HG03025 (cell line): ENCODE results near the gene MRPL12.

Source experiments
- ATAC-seq: cut with Tn5 transposase; IDR thresholded peaks from one replicate; pipeline ENCODE4 v1.9.1; 2021; ENCODE audit warnings: mild to moderate bottlenecking, moderate library complexity; ENCODE audit not compliant: unreplicated experiment, low FRiP score

MRPL12 gene

DNA sequence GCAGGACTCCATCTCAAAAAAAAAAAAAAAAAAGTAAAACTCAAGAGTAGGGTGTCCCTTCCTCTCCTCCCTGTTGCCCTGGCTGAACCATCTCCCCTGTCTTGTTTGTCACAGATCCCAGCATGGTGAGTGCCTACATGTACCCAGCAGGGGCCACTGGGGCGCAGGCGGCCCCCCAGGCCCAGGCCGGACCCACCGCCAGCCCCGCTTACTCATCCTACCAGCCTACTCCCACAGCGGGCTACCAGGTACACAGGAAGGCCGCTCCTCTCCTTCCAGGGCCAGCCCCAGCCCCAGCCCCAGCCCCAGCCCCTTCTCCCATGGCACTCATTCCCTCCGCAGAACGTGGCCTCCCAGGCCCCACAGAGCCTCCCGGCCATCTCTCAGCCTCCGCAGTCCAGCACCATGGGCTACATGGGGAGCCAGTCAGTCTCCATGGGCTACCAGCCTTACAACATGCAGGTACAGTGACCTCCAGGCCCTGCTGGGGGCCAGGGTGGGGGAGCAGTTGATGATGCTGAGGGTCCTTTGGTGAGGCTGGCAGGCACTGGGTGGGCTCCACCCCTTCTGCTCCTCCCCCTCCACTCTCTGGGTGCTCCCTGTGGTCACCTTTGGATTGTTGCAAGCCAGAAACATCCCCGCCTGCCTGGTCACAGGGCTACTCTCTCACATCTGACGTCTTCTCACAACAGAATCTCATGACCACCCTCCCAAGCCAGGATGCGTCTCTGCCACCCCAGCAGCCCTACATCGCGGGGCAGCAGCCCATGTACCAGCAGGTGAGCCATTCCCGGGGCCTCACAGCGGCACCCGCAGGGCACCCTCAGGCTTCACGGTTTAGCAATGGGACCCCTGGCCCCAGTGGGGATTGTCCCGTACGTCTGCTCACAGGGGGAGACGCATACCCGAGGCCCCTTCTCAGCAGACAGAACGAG lies 2.5 kb upstream of the MRPL12 start:
- no peak for ATAC-seq

DNA sequence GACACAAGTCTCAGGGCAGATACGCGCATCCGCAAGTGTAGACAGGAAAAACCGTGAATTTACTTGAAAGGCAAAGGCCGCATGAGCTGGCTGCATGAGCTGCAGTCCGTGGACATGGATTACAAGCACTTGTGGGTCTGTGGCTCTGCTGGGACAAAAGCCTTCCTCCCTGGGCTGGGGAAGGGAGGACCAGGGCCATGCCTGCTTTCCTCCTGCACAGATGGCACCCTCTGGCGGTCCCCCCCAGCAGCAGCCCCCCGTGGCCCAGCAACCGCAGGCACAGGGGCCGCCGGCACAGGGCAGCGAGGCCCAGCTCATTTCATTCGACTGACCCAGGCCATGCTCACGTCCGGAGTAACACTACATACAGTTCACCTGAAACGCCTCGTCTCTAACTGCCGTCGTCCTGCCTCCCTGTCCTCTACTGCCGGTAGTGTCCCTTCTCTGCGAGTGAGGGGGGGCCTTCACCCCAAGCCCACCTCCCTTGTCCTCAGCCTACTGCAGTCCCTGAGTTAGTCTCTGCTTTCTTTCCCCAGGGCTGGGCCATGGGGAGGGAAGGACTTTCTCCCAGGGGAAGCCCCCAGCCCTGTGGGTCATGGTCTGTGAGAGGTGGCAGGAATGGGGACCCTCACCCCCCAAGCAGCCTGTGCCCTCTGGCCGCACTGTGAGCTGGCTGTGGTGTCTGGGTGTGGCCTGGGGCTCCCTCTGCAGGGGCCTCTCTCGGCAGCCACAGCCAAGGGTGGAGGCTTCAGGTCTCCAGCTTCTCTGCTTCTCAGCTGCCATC lies 1.7 kb upstream of the MRPL12 start:
- no peak for ATAC-seq

DNA sequence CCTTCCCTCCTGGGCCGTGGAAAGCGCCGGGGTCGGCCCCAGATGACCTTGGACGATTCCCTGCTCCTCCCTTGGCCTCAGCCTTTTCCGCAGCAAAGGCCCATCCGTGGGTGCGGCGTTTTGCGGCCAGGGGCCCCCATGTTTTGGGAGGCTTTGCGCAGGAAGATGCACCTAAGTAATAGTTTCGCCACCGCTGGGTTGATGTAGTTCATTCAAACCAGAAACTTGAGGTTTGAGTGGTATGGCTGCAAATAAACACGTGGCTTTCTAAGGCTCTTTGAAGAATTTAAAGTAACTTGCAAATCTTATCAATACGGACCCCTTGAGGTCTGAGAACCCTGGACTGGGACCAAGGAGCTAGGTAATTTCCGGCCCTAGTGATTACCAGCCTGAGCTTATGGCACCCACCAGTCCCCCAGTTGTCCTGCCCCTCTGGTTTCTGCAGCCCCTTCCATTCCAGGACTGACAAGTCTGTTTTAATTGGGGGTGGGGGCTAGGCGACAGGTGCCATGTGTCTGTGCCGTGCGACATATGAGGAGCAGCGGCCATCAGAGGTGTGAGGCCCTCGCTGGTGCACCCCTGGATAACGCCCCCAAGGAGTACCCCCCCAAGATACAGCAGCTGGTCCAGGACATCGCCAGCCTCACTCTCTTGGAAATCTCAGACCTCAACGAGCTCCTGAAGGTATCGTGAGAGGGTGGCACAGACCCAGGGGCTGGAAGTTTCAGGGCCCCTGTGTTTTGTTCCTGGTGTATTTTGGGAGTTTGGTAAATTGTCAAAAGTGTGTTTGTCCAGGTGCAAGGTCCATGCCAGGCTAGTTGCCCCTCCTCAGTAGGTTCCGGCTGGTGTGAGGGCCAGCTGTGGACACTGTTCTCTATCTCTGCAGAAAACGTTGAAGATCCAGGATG lies 834 bp downstream of the MRPL12 start:
- ATAC-seq: no peak

- ATAC-seq: no peak
Measured at GRCh38 chr17:81705518-81706231, 2.5 kb downstream of the MRPL12 start.

DNA sequence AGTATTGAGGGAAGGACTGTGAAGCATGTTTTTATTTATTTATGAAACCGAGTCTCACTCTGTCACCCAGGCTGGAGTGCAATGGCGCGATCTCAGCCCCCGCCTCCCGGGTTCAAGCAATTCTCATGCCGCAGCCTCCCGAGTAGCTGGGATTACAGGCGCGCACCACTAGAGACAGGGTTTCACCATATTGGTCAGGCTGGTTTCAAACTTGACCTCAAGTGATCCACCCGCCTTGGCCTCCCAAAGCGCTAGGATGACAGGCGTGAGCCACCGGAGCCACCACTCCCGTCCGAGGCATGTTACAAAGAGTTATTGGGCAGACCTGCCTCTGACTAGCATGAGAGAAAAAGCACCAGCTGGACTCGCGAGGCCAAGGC lies 3.1 kb downstream of the MRPL12 start:
- no peak for ATAC-seq

GRCh38 chr17:81706757-81707624 lies 3.8 kb downstream of the MRPL12 start:
- ATAC-seq: no peak

GRCh38 chr17:81707725-81708646 lies 4.8 kb downstream of the MRPL12 start:
- ATAC-seq: no peak

DNA sequence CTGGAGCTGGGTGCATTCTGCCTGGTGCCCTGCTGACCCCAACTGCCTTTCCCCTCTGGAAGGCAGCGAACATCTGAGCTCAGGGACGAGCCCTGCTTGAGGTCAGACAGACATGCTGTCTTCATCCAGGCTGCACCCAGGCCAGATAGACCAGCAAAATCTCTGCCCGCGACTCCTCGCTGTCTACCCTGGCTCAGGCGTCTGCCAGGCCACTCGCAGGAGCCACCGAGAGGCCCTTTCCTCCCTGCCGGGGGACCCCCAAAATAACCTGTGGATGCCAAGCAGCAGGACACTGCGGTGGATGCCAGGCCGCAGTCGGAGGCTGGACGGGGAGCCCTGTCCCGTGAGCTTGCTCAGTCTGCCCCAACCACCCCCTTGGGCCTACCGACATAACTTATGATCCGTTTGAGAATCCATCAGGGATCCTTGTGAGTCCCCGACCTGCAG lies 5.6 kb downstream of the MRPL12 start:
- ATAC-seq: no peak

DNA sequence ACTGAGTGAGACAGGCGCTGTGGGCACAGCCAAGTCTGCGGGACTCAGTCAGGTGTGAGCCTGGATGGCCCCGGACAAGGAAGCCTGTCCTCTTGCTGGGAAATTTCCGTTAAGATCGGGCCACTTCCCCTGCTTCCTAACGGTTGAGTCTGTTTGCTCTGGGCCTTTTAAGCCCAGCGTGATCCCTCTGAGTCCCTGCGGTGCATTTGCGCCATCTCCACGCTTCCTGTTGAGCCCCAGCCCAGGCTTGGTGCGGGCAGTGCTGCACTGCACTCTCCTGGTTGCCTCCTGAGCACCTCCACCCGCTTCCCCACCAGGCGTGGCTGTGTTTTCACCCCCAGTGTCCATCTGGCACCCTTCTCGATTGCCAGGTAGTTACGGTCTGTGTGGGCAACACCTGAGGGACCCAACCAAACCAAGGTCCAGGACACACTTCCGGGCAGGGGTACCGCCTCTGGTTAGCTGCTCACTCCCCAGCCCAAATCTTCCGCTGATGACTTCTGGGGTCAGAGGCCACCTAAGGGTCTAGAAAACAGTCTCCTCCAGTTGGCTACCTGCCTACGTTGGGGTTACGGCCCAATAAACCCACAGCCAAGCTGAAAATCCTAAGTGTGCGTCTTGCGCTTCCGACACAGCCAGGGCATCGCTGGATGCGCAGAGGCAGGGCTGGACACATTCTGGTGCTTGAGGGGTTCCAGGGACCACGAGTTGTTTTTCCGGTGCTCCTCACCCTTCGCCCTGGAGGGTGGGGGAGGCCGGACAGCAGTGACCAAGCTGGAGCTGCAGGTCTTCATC lies 7.5 kb downstream of the MRPL12 start:
- ATAC-seq: no peak

DNA sequence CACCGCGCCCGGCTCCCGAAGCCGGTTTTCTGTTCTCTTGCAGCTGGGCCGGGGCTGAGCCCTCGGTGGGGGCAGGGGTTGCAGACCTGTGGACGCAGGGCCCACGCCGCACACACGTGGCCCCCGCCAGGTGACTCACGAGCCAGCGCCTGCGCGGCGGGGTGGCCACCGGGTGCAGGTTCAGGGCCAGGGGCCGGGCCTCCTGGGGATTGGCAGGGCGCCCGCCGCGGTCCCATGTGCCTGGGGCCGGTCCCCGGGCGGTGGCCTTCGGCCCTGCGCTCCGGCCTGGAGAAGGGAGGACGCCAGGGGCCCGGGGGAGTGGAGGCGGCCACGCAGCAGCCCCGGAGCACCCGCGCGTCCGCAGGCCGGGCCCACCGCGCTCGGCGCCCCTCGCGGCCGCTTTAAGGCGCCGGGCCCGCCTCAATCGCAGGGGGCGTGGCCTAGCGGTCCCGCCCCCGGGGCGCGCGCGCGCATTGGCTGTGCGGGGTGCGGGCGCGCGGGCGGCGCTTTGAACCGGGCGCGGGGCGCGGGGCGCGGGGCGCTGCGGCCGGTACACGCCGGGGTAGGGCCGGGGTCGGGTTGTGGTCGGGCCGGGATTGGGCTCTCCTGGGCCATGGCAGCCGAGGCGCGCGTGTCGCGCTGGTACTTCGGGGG lies 8.8 kb downstream of the MRPL12 start, which contains the start of gene SLC25A10:
Gene SLC25A10, plus strand, starts transcription at position 471 of the 654 bp plus-strand sequence. Its CDS starts 143 bp downstream, at position 614.
- ATAC-seq: no peak

DNA sequence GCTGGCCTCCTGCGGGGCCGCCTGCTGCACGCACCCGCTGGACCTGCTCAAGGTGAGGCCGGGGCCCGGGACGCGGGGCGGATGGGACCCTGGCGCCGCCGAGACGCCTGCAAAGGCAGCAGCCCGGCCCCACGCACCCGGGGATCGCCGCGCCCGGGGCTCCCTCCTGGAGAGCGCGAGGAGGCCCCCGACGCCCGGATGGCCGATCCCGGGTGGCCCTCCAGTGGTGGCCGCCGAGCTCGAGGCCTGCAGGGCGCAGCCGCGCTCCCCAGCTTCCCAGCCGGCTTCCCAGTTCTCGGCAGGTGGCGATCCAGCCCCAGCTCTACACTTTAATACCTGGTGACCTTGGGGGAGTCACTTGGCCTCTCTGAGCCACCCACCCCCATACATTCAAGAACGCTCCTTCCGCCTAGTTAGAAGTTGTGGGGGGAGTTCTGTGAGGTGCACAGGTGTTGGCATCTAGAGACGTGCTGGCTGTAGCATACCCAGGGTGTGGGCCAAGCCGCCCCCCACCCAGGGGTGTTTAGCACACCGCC lies 9.4 kb downstream of the MRPL12 start:
- ATAC-seq: no peak

DNA sequence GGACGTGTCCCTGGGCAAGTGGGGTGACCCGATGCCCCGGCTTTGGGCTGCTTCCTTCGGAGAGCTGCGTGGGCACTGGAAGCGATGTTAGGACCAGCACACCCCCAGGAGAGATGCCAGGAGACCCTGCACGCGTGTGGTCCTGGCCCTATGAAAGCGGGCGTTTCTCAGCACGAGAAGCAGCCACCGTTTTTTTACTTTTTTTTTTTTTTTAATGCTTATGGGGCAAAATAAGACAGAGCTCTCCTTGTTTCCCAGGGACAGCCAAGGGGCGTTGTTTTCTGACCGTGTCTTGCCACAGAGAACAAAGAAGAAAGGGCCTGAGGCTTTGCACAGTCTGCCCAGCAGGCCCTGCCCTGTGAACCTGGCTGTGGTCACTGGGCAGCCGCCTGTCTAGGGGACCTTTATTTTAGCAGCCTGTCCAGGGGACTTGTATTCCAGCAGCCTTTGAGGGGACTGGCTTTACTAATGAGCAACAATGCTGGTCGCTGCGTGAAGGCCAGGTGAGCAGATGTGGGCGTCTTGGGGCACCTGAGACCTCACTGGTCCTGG lies 9.9 kb downstream of the MRPL12 start:
- ATAC-seq: no peak

DNA sequence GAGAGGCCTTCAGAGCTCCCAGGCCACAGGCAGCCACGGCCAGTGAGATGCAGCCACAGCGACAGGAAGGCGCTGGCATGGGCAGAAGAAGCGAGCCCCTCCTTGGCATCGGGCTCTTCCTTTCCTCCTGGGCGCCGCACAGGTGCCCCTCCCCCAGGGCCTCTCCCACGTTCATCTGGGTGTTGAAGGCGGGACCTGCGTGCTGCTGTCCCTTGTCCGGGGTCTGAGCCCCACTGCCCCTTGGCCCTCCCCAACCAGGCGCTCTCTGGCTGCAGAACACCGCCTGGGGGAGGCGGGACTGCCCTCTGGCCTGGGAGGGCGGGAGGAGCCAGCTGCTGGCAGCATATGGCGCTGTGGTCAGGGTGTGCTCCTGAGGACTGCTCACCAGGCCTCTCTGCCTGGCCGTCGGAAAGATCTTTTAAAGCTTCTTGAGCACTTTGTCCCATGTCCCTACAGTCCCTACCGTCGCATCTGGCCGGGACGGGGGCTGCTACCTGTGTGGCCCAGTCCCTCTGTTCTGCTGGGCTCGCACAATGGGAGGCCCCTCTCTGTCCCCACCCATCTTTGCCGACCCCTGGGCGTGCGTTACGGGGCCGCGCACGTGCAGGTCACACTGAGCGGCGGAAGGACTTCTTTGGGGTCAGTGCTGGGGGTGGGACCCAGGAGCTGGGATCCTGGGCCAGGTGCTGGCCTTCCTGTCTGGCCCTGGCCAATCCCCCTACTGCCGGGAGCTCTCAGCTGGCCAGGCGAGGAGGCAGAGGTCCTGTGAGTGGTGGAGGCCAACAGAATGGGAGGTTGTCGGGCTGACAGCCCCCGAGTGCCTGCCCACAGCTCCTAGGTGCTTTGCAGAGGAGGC lies 10.6 kb downstream of the MRPL12 start:
- no peak for ATAC-seq

GRCh38 chr17:81714412-81715106 lies 11.4 kb downstream of the MRPL12 start:
- no peak for ATAC-seq
